Transverse colon (tissue), 4 donors: ENCODE results near the gene AOAH. TPM values are rescaled to one million over a fixed set of nuclear protein-coding genes. Genes with fewer than 3 reads are reported as not detected.

Experiments
- DNase-seq: peaks from one replicate; pipeline ENCODE4 v3.0.0-alpha.2; 2019
- H3K27ac ChIP-seq, 4 donors: fragments of 200-600 bp; sonication (generic); 2 replicates each; pipeline ENCODE4 v1.5.1; 2016 to 2018; ENCODE audit warnings: inconsistent platforms in 4 of 4
- H3K27me3 ChIP-seq: fragments of 200-600 bp; sonication (generic); 2 replicates; pipeline ENCODE4 v1.5.1; 2017; ENCODE audit warnings: inconsistent platforms
- H3K36me3 ChIP-seq, 4 donors: fragments of 200-600 bp; sonication (generic); 2 replicates each; pipeline ENCODE4 v1.5.1; 2017 to 2019; ENCODE audit warnings: inconsistent platforms in 4 of 4
- H3K4me1 ChIP-seq, 4 donors: fragments of 200-600 bp; sonication (generic); 2 replicates each; pipeline ENCODE4 v1.5.1; 2017 to 2020; ENCODE audit warnings: inconsistent platforms in 4 of 4
- H3K4me3 ChIP-seq, 4 donors: fragments of 200-600 bp; sonication (generic); 1 replicate in 1 of 4; 2 replicates in 3 of 4; pipeline versions ENCODE4 v1.5.1 to v1.6.1; 2017 to 2019; ENCODE audit warnings: inconsistent platforms in 4 of 4
- H3K9me3 ChIP-seq, 2 donors: fragments of 200-600 bp; sonication (generic); 2 replicates each; pipeline ENCODE4 v1.5.1; 2017 to 2019; ENCODE audit warnings: inconsistent platforms in 2 of 2
- EP300 ChIP-seq: sonication (generic); formaldehyde crosslinking; IDR thresholded peaks from one replicate; pipeline ENCODE4 v1.6.1; 2017; ENCODE audit warnings: antibody characterized with exemption, low read depth
- POLR2A ChIP-seq: fragments of 450-650 bp; IDR thresholded peaks from one replicate; pipeline ENCODE4 v1.6.1; 2016; ENCODE audit warnings: antibody characterized with exemption, mild to moderate bottlenecking, moderate library complexity
- POLR2AphosphoS5 ChIP-seq, 3 donors: sonication (generic); formaldehyde crosslinking; IDR thresholded peaks; one replicate each; pipeline ENCODE4 v1.6.1; 2016; ENCODE audit warnings: antibody characterized with exemption in 3 of 3
- WGBS, 2 donors: methylation state at CpG; one replicate each; pipeline ENCODE4 v1.1.5; 2018; ENCODE audit warnings: low coverage in 1 of 2; 5-methylcytosine and 5-hydroxymethylcytosine counted together
- in situ Hi-C, 4 donors: fragments of 200-750 bp; cut with MboI; loops; one replicate each; pipeline versions ENCODE4 v1.15.0 to v1.15.1; 2017; ENCODE audit warnings: low sequenced_read_pairs in 3 of 4, low pct_ligation_motif_present in 1 of 4, low pct_unique_long_range_greater_than_20kb in 1 of 4
- intact Hi-C: fragments of 100-400 bp; cut with DNase I; formaldehyde crosslinking; loops from one replicate; pipeline ENCODE4 v1.15.1; 2023; ENCODE audit warnings: low total_unique reads
- total RNA-seq, 4 donors: library from RNA; depleted of rRNA; stranded (reverse); fragments of >200 nt; gene quantifications; one replicate each; pipeline ENCODE4 v1.1.0, GENCODE V29; 2016
- TF ChIP-seq, protein P1 (sequence below), 5 experiments: fragments of 200-600 bp in 3 of 5; fragments of 450-650 bp in 2 of 5; sonication (generic) in 3 of 5; IDR thresholded peaks; 1 replicate in 2 of 5; 2 replicates in 3 of 5; pipeline ENCODE4 v1.5.1; 2016 to 2017; ENCODE audit warnings: antibody characterized with exemption in 5 of 5, inconsistent platforms in 3 of 5, mild to moderate bottlenecking in 2 of 5, moderate library complexity in 1 of 5

The AOAH gene
- total RNA-seq, 4 donors from 2014 or later, result 82.8 to 139 (median 102) TPM

DNA sequence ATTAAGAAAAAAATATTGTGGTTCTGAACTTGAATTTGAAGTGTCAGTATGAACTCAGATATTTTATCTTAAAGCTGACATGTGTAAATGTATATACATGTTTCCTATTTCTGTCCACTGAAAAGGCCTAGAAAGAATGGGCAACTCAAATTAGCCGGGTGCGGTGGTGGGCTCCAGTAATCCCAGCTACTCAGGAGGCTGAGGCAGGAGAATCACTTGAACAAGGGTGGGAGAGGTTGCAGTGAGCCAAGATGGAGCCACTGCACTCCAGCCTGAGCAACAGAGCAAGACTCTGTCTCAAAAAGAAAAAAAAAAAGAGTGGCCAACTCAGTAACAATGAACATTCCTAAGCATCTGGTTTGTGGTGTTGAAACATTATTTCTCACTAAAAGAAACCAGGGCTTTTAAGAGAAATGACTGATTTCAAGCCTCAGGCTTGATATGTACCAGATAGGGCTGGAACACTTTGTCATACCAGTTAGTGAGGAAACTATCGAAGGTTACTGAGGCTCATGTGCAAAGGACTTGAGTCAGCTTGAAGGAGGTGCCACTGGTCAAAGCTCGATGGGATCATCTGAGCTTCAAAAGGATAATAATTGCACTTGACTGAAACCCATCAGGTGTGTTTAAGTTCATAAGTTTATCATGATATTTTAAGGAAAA is 40.5 kb downstream of the AOAH start:
- intact Hi-C loops, result no loop called here
- peaks cover 0 to 8% (median 0%) of the 10 kb centered on the region in 4 donors for H3K4me1 ChIP-seq
- no peaks in the 10 kb centered on the region for H3K27me3 ChIP-seq
- H3K4me3 ChIP-seq, result no peak overlapping the region
- DNase-seq, result no peak
- no peak for TF ChIP-seq POLR2A
- TF ChIP-seq, protein P1, sequence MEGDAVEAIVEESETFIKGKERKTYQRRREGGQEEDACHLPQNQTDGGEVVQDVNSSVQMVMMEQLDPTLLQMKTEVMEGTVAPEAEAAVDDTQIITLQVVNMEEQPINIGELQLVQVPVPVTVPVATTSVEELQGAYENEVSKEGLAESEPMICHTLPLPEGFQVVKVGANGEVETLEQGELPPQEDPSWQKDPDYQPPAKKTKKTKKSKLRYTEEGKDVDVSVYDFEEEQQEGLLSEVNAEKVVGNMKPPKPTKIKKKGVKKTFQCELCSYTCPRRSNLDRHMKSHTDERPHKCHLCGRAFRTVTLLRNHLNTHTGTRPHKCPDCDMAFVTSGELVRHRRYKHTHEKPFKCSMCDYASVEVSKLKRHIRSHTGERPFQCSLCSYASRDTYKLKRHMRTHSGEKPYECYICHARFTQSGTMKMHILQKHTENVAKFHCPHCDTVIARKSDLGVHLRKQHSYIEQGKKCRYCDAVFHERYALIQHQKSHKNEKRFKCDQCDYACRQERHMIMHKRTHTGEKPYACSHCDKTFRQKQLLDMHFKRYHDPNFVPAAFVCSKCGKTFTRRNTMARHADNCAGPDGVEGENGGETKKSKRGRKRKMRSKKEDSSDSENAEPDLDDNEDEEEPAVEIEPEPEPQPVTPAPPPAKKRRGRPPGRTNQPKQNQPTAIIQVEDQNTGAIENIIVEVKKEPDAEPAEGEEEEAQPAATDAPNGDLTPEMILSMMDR (IDR thresholded peaks at IDR 0.05), result no peak
- no peak for TF ChIP-seq POLR2AphosphoS5 (IDR thresholded peaks at IDR 0.05)
- TF ChIP-seq EP300, result no peak
- no peak overlapping the region for H3K27ac ChIP-seq
- H3K9me3 ChIP-seq, result no peaks in the 10 kb centered on the region
- WGBS, 2 donors, result 91 to 100% methylated on average over 2 to 4 of the region's 4 CpGs
- in situ Hi-C loops, result loop anchor here in 1 of 4 donors (25.0 kb wide), 1 partner anchor 503 kb away; no protein-coding TSS in a partner anchor
- no peaks in the 10 kb centered on the region for H3K36me3 ChIP-seq

GRCh38 chr7:36683111-36683510 is 41.2 kb downstream of the AOAH start:
- Histone ChIP-seq H3K27ac (no peak overlapping the region), H3K4me1 (peaks cover 0 to 11% (median 0%) of the 10 kb centered on the region in 4 donors), H3K36me3 (no peaks in the 10 kb centered on the region), H3K9me3 (no peaks in the 10 kb centered on the region), H3K4me3 (no peak overlapping the region), H3K27me3 (no peaks in the 10 kb centered on the region)
- DNase-seq, result no peak
- intact Hi-C loops (no loop called here), in situ Hi-C loops (loop anchor here in 1 of 4 donors (25.0 kb wide), 1 partner anchor 504 kb away; no protein-coding TSS in a partner anchor)
- TF ChIP-seq EP300, result no peak
- no peak for TF ChIP-seq POLR2A
- TF ChIP-seq POLR2AphosphoS5 (IDR thresholded peaks at IDR 0.05), result no peak
- TF ChIP-seq, protein P1 (IDR thresholded peaks at IDR 0.05), result no peak
- WGBS, 2 donors, result 88 to 93% methylated on average over 1 of the region's 1 CpG

GRCh38 chr7:36682102-36682501 is 42.2 kb downstream of the AOAH start:
- WGBS, 2 donors, result 91% methylated on average over 2 of the region's 2 CpGs
- in situ Hi-C loops, result loop anchor here in 1 of 4 donors (25.0 kb wide), 1 partner anchor 505 kb away; no protein-coding TSS in a partner anchor
- TF ChIP-seq, protein P1 (IDR thresholded peaks at IDR 0.05), result no peak
- no peak for TF ChIP-seq EP300
- no peak for TF ChIP-seq POLR2A
- no peak for TF ChIP-seq POLR2AphosphoS5 (IDR thresholded peaks at IDR 0.05)

GRCh38 chr7:36677769-36678437 is 46.4 kb downstream of the AOAH start:
- H3K27me3 ChIP-seq, result no peaks in the 10 kb centered on the region
- in situ Hi-C loops, result loop anchor here in 1 of 4 donors (10.0 to 25.0 kb wide), 2 partner anchors 193 to 509 kb away; no protein-coding TSS in a partner anchor
- no peaks in the 10 kb centered on the region for H3K9me3 ChIP-seq
- intact Hi-C loops, result no loop called here
- peaks cover 0 to 4% (median 0%) of the 10 kb centered on the region in 4 donors for H3K4me1 ChIP-seq
- DNase-seq, result no peak
- H3K36me3 ChIP-seq, result no peaks in the 10 kb centered on the region
- H3K27ac ChIP-seq, result peak overlapping the region in 1 of 4 donors; percentile 10
- WGBS, 2 donors, result 83 to 93% methylated on average over 2 of the region's 2 CpGs
- TF ChIP-seq, protein P1 (IDR thresholded peaks at IDR 0.05), result no peak
- no peak for TF ChIP-seq EP300
- no peak for TF ChIP-seq POLR2AphosphoS5 (IDR thresholded peaks at IDR 0.05)
- no peak for TF ChIP-seq POLR2A
- no peak overlapping the region for H3K4me3 ChIP-seq

More at GRCh38 chr7:36682102-36682501, 42.2 kb downstream of the AOAH start:
- Histone ChIP-seq H3K4me3 (no peak overlapping the region), H3K36me3 (no peaks in the 10 kb centered on the region), H3K27me3 (no peaks in the 10 kb centered on the region), H3K9me3 (no peaks in the 10 kb centered on the region), H3K27ac (no peak overlapping the region), H3K4me1 (peaks cover 0 to 11% (median 0%) of the 10 kb centered on the region in 4 donors)
- DNase-seq, result no peak
- intact Hi-C loops, result no loop called here
